Limb (tissue), 2 donors: ENCODE data around the gene DIP2A.
"Not testable (repeated sequence)": the region's sequence is repeated elsewhere in the genome, so short reads cannot be mapped to it uniquely, and the experiment has no call there.

Experiments
- DNase-seq, 2 donors: peaks; one replicate each; pipeline ENCODE4 v3.0.0-alpha.2; 2016; ENCODE audit errors: extremely low spot score in 2 of 2

DIP2A gene

DNA sequence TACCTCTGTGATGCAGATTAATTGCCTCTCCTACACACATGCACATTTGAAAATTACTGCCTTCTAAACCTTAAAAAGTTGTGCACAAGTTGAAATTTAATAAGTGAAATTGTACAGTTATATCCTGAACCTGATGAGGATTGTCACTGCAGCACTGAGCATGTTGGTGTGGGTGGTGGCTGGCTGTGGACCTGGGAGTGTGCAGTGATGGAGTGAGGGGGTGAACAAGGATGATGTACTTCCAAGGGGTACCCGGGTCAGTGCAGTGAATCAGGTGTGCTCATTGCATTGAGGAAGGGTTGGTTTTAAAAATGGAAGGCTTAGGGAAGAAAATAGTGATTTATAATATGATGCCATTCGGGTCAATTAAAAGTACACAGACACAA lies 24.1 kb downstream of the DIP2A start:
- DNase-seq: no peak

DNA sequence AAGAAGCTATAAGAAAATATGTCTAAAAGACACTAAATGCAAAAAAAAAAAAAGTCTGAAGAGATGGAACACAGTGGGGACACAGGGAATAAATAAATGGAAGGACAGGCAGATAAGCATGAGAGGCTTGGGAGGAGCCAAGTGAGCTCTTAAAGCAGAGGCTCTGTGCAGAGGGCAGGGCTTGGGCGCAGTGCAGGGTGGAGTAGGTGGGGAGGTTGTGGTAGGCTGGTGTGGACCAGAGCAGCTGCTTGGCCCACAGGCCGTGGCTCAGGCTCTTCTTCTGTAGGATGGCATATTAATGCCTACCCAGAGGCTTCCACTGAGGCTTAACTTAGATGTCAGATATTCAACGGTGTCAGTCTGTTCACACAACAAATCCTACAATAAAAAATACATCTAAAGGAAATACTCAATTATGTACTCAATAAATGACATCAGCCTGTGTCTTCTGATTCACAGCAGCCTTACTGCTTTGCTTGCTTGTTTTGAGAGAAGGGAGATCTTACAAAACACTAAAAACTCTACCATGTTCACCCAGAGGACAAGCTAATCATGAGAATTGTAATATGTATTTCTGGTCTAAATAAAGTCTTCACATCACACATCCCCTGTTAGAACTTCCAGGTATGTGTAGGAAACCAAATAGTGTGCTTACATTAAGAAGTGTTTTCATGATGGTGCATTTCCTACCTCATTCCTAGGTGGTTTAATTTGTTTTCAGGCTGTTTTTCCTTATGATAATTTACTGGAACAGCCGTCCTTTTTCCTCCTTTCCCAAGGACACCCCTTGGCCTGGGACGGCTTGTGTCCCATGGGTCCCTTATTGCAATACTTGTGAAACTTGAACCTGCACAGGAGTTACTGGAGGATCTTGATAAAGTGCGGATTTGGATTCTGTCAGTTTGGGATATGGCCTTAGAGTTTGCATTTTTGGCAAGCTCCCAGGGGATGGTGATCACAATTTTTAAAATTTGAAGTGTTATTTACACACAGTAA lies 24.9 kb downstream of the DIP2A start:
- no peak for DNase-seq

DNA sequence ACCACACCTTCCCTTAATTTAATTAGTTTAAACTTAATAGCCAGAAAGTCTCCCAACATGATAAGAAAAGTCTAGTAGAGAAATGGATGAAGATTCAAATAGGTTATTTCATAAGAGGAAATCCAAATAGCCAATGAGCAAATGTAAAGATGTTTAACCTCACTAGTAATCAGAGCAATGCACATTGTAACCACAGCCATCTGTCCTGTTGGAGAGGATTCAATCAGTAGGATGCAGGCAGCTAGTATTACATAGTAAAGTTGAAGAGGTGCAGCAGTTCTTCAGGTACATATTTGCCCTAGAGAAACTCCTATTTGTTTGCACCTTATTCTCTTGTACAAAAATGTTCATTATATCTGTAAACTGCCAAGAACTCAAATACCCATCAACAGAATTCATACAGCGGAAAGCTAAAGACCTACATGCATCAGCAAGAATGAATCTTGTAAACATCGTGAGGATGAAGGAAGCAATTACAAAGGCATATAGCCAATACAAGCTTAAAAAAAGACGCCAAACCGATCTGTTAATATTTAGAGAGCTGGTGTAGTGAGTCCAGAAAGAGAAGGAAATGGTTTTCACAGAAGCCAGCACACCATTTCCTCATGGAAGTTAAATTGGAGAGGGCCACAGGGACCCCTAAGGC lies 27.9 kb downstream of the DIP2A start:
- no peak for DNase-seq

DNA sequence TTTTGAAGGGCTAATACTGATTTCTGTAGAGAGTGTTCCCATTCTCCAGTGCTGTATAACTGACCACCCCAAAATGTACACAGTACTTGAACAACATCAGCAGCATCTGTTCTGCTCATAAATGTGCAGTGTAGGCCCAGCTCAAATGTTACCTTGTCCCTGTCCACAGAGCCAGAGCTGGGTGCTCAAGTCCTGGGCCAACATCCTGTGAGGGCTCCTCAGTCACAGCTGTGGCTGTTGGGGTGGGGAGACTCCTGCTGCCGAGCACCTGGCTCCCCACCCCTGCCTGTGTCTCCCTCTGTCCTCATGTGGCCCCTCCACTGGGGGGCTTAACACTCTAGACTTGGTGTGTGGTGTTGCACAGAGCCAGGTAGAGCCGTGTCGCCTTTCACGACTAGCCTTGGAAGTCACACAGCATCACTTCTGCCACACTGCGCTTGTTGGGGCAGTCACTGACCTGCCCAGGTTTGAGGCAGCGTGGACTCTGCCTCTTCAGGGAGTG lies 30.5 kb downstream of the DIP2A start:
- no peak for DNase-seq

DNA sequence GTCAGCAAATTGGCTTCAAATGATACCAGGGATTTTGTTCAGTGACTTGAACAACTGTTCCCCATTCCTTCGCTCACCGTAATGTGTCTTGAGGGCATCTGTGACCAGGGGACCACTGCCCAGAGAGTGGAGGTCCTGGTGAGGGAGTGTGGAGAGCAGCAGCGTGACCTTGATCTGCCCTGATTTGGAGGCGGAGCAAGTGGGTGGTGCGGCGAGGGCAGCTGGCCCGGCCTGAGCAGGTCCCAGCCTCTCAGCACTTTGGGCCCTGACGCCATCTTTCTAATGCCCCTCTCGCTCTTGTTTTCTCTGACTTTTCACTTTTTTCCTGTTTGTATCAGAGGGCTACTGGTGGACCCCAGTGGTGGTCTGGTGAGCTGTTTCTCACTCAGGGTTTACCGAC lies 31.1 kb downstream of the DIP2A start:
- no peak for DNase-seq

DNA sequence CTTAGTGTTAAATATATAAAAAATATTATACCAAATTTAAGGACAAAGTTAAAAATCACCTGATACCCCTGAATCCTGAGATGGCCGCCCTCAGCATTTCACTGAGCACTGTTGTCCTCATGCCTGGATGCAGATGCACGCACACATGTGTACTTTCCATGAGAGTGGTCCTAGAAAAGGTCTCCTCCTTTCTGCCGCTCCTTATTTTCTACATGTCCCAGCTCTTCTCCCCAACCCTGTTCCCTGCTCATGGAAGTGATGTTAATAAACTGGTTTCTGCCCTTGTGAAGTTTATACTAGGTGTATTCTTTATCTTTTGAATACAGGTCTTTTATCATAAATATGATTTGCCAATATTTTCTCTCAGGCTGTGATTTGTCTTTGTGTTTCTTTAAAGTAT lies 32.9 kb downstream of the DIP2A start:
- no peak for DNase-seq

DNA sequence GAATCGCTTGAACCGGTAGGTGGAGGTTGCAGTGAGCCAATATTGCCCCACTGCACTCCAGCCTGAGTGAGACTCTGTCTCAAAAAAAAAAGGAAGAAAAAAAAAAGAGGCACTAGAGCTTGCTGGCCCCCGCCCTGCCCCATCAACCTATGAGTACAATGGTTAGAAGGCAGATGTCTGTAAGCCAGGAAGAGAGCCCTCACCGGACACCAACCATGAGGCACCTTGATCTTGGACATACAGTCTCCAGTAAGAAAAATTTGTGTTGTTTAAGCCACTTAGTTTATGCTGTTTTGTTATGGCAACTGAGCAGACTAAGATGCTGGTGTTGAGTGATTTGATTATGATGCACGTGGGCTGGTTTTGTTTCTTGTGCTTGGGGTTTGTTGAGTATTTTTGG lies 34.2 kb downstream of the DIP2A start:
- DNase-seq: no peak

DNA sequence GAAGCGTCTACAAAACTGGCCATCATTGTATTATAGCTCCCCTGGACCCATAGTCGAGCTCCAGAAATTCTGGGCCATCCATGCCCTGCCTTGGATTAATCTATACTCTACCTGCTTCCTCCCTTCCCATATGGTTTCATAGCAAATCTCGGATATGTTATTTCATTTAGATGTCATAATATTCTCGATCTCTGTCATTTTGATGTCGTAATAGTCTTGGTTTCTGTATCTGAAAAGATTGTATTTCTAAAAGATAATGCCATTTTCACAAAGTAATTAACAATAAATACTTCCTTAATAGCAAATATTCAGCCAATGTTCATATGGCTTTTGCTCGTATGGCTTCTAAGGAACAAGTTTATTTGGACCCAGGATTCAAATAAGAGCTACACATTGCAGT lies 35.1 kb downstream of the DIP2A start:
- DNase-seq: no peak

DNA sequence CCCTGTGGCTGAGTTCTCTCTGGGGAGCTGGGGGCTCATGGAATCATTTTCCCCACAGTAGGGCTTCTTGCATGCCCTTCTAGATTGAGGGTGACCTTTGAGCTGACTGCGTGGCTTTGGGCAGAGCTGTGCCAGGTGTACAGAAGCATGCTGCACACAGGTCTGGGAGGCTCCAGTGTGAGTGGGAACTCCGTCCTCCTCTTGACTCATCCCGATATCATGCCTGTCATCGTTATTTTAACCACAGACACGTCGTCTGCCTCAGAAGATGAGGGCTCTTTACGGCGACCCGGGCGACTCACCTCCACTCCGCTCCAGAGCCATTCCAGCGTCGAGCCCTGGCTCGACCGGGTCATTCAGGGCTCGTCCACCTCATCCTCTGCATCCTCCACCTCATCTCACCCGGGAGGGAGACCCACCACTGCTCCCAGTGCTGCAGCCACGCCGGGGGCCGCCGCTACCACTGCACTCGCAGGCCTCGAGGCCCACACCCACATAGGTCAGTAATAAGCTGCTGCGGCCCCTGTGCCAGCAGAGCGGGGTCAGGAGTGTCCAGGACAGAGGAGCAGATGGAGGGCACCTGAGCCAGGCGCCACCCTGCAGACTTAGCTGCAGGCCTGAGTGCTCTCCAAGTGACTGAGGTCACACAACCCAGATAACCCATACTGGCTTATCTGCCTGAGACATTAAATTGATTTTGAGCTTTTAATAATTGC lies 39.8 kb downstream of the DIP2A start:
- DNase-seq: no peak

DNA sequence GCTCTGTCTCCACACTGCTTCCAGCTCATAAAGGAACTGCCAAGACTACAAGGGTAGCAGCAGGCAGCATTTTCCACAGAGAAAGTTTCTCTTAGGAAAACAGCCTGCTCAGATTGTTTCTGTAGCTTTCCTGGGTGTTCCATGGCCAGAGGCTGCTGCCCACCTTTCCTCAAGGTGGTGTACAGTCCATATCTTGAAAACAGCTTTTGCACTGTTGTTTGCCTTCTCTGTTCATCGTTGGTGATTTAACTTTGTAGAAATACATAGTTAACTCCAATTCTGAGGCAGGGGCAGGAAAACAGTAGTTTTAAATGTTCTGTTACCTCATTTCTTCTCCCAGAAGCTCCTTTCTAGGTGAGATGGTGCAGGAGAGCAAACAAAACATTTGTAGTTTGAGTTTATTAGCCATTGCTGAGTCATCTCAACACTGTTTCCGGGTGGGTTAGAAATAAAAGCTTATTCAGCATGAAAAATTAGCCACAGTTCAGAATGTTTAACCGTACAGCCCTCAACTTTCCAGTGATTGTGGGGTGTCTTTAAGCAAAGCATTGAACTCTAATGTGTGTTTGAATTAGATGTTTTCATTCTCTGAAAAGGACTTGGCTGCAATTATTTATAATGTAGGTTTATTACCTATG lies 41.7 kb downstream of the DIP2A start:
- DNase-seq: no peak

DNA sequence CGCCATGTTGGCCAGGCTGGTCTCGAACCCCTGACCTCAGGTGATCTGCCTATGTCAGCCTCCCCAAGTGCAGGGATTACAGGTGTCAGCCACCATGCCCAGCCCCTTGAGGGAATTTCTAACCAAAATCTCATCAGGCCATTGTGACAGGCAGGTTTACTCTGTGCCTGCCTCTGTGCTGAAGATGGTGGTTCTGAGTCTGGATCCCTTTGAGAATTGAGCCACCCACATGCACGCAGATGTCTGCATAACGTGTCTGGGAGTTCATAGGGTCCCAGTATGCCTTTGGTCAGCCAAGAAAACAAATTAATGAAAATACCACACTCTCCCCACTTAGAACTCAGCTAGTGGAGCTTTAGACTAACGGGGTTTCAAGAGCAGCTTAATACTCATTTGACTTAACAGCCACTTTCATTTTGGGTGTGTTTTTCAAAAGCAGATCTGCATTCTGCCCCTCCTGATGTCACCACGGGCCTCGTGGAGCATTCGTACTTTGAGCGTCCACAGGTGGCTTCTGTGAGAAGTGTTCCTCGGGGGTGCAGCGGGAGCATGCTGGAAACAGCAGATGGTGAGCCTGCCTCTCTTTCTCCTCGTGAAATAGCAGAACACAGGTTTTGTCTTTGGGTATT lies 45.3 kb downstream of the DIP2A start:
- no peak for DNase-seq

DNA sequence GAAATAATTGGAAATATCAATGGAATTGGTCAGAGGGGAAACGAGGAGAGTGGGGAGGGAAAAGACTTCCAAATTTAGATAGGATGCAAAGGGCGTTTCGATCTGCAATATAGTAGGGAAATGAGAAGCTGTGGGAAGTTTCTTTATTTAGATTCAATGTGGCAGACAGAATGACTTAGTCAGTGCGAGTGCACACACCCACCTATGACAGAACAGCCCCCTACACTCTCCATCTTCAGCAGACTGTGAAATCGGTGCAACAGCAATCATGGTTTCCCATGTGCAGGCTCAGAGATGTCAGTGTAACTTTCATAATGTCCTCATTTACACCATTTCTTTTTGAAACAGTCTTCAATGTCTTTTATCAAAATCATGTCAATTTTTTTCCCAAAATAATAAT lies 46.0 kb downstream of the DIP2A start:
- no peak for DNase-seq

DNA sequence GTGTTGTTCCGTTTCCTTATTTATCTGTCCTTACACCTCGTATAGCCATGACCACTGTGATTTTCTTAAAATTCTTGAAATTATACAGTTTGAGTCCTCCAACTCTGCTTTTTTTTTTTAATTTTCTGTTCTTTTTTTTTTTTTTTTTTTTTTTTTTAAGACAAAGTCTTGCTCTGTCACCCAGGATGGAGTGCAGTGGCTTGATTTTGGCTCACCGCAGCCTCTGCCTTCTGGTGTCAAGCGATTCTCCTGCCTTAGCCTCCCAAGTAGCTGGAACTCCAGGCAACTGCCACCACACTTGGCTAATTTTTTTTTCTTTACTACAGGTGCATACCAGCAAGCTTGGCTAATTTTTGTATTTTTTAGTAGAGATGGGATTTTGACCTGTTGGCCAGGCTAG lies 48.9 kb downstream of the DIP2A start:
- DNase-seq: no peak

DNA sequence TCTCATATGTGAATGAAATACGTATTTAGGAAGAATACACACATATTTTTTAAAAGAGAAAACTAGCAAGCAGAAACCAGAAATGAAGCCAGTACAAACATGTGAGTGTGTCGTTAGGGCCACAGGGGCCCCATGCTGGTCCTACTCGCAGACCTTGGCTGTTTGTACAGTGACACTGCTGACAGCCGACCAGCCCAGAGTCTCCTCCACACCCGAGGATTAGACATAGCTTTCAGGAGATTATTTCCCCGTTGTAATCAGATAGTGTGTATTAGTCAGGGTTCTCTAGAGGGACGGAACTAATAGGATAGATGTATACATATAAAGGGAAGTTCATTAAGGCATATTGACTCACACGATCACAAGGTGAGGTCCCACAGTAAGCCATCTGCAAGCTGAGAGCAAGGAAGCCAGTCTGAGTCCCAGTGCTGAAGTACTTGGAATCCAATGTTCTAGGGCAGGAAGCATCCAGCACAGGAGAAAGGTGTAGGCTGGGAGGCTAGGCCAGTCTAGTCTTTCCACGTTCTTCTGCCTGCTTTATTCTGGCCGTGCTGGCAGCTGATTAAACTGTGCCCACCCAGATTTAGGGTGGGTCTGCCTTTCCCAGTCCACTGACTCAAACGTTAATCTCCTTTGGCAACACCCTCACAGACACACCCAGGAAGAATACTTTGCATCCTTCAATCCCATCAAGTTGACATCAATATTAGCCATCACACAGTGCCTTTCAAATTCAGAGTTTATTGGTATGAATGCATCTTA lies 51.2 kb downstream of the DIP2A start:
- DNase-seq: peak in 1 of 2 donors; percentile 37

DNA sequence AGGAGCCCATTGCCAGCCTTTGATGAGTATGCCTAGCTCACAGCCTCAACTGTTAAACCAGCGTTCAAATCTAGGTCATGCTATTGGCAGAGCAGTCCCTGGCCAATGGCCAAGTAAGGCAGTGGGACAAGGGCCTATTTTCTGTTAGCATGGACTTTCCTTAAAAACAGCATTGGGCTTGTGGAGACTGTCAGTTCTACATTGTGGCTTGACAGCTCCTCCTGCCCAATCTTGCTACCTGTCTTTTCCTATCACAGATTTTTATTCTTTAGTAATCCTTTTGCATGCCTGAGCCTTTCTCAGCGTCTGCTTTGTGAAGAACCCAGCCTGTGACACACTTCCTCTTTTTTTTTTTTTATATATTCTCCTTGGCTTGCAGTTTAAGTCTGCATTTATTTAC lies 56.4 kb downstream of the DIP2A start:
- DNase-seq: no peak

DNA sequence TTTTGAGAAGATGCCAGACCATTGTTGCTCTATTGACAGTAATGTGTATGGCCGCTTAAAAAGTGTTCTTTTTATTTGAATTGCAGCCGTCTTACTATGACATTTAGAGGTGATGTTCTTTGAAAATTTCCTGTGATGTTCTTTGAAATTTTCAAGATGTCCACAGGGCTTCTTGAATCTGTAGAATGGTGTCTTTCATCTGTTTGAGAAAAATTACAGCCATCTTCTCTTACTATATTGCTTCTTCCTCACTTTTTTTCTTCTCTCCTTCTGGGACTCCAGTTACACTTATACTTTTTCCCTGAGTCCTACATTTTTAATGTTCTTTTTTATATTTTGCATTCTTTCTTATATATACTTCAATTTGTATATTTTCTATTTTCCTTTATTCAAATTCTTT lies 57.4 kb downstream of the DIP2A start:
- DNase-seq: no peak

DNA sequence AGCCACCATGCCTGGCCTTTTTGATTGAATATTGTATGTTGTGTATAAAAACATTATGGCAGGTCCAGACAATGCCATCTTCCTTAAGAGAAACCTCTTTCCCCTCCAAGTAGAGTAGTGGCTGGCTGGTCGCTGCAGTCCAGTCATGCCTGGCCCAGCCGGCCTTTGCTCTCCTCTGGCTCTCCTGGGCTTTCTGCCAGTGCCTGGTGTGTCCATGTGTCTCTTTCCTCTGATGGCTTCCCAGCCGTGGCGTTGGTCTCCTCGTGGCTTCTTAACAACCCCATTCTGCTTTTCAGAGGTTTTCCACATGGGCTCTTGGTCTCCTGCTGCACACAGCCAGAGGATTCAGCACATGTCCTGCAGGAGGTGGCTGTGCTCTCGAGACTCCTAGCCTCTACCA lies 58.7 kb downstream of the DIP2A start:
- no peak for DNase-seq

DNA sequence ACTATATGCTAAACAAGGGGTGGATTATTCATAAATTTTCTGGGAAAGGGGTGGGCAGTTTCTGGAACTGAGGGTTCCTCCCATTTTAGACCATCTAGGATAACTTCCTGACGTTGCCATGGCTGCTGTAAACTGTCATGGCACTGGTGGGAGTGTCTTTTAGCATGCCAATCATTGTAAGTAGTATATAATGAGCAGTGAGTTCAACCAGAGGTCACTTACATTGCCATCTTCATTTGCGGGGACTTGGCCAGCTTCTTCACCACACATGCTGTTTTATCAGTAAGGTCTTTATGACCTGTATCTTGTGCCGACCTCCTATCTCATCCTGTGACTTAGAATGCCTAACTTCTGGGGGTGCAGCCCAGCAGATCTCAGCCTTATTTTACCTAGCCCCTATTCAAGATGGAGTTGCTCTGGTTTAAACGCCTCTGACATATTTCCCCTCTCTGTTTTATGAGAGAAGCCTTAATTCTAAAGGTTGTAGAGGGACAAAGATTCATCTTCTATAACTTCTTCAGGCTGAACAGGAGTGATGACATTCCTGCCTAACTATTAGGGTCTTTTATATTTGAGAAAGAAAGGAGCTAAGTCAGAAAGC lies 60.4 kb downstream of the DIP2A start:
- no peak for DNase-seq

DNA sequence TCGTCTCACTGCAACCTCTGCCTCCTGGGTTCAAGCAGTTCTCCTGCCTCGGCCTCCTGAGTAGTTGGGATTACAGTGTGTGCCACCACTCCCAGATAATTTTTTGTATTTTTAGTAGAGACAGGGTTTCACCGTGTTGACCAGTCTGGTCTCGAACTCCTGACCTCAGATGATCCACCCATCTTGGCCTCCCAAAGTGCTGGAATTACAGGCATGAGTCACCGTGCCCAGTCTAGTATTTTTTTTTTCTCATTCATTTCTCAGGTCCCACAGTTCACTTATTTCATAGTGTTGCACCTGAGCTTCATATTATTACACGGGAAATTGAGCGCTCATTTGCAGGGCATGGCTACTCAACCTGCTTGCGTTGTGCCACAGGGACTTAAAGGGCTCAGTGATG lies 68.7 kb downstream of the DIP2A start:
- DNase-seq: not testable (repeated sequence)

DNA sequence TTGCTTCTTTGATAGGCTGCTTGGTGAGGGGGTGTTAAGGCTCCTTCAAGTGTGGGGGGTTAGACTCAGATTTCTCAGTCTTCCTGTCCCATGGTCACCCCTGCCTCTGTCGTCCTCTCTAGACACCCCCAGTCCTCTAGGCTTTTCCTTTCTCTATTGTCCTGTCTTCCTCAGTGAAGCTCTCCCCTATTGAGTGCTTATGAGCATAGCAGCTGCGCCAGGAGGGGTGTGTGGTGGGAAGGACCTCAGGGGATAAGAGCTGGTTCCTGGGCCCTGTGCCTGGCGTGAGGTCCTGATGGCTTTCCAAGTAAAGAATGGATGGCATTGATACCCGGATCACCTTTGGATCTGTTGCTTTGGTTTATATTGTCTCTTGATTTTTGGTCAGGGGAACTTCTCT lies 69.1 kb downstream of the DIP2A start:
- DNase-seq: no peak
